A673 (cell line): ENCODE results near the gene TMEM202.

ENCODE experiments used
- EZH2 ChIP-seq: fragments of 200-600 bp; sonication (generic); IDR thresholded peaks from 2 replicates; pipeline ENCODE4 v1.6.1; 2017; ENCODE audit warnings: borderline replicate concordance, low read depth, mild to moderate bottlenecking, mixed read lengths, antibody characterized with exemption, low read length; ENCODE audit not compliant: poor library complexity, severe bottlenecking
- TF ChIP-seq, protein P1 (sequence below): fragments of 300-800, 200-600 bp; sonication (generic); conservative IDR thresholded peaks from 2 replicates; pipeline ENCODE4 v1.5.1; 2017; ENCODE audit warnings: low read depth, mild to moderate bottlenecking, antibody characterized with exemption, low read length, moderate library complexity, mixed read lengths

DNA sequence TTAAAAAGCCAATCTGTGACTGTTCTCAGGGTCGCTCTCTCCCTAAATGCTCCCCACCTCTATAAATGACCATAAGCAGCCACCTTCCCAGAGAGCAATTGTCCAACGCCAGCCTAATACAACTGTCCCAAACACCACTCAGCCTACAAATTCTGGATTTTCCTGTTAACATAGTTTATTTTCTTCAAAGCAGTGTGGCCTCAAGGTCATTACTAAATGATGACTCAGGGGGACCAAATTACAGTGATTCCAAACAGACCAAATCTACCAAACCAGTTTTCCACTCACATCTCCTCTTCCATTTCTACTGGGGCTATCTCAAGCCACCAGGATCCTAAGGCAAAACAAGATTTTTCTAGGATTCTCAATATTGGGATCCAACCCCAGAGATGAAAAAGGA is 44.8 kb upstream of the TMEM202 start:
- TF ChIP-seq, protein P1, sequence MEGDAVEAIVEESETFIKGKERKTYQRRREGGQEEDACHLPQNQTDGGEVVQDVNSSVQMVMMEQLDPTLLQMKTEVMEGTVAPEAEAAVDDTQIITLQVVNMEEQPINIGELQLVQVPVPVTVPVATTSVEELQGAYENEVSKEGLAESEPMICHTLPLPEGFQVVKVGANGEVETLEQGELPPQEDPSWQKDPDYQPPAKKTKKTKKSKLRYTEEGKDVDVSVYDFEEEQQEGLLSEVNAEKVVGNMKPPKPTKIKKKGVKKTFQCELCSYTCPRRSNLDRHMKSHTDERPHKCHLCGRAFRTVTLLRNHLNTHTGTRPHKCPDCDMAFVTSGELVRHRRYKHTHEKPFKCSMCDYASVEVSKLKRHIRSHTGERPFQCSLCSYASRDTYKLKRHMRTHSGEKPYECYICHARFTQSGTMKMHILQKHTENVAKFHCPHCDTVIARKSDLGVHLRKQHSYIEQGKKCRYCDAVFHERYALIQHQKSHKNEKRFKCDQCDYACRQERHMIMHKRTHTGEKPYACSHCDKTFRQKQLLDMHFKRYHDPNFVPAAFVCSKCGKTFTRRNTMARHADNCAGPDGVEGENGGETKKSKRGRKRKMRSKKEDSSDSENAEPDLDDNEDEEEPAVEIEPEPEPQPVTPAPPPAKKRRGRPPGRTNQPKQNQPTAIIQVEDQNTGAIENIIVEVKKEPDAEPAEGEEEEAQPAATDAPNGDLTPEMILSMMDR = no peak
- no peak for TF ChIP-seq EZH2
